Upper lobe of left lung (tissue), 6 donors: ENCODE data around the gene FAM120AOS. TPM values are rescaled to one million over a fixed set of nuclear protein-coding genes. Genes with fewer than 3 reads are reported as not detected.

Experiments
- small RNA-seq, 4 donors: library from RNA; depleted of rRNA; stranded (forward); fragments of <200 nt; gene quantifications; one replicate each; pipeline ENCODE3, GENCODE V24; 2016
- total RNA-seq, 6 donors: library from RNA; depleted of rRNA in 4 of 6; stranded (reverse); fragments of >200 nt in 4 of 6; gene quantifications; one replicate each; pipeline versions ENCODE4 v1.1.0 to v1.2.1, GENCODE V29; 2016 to 2021
- donor health status: DM: no; HTN: no; CAD: no; lungs with moderate emphysema.
- donor health status: DM: no; HTN: yes; CAD: no; lungs with severe emphysema.

Gene FAM120AOS
- total RNA-seq, 6 donors from 2014 or later = 34.5 to 62.8 (median 47.9) TPM

Small RNAs within 50 kb of the gene (small RNA-seq; reads per million reads assigned to genes)
- 0 reads per million in 4 donors for gene RF00019

Other genes starting within 250 kb of the FAM120AOS start
- gene FAM120A, start 1.9 kb downstream of the FAM120AOS start, total RNA-seq = 100 to 1,000 TPM; 102 to 137 (median 109) TPM
- 10 to 100 TPM; 33.6 to 41.7 (median 37.9) TPM for gene PHF2, start 123.0 kb upstream of the FAM120AOS start, total RNA-seq